ENCODE data around the gene EPHB4.
A peak's percentile ranks its signal among the peaks of the same experiment; 100 is the strongest.

The EPHB4 gene

GRCh38 chr7:100852048-100852872 lies 24.9 kb upstream of the EPHB4 start, which contains the start of gene SLC12A9 (continued):
- TF ChIP-seq PRDM10 (tag by site-specific recombination; IDR thresholded peaks at IDR 0.05) (0 out of 2 replicates have a peak, but pooled peaks have one; percentile 7), ZNF280D (tag by site-specific recombination; IDR thresholded peaks at IDR 0.05) (no peak), ZNF660 (tag by site-specific recombination; IDR thresholded peaks at IDR 0.05) (peak; percentile 32; the same call in 1 of the 2 replicates), GLIS1 (tag by site-specific recombination; IDR thresholded peaks at IDR 0.05) (peak; percentile 56), ZBTB8A (tag by site-specific recombination; IDR thresholded peaks at IDR 0.05) (peak; percentile 38), AEBP2 (tag by site-specific recombination; IDR thresholded peaks at IDR 0.05; ENCODE audit: borderline replicate concordance) (no peak), IKZF3 (tag by site-specific recombination; IDR thresholded peaks at IDR 0.05) (peak; percentile 18; the same call in 1 of the 2 replicates), ZSCAN5A (tag by site-specific recombination; IDR thresholded peaks at IDR 0.05) (peak; percentile 40; the same call in 1 of the 2 replicates), ZFHX2 (tag by site-specific recombination; conservative IDR thresholded peaks at IDR 0.05) (peak; percentile 50; the same call in 1 of the 2 replicates), ZBTB11 (tag by site-specific recombination; conservative IDR thresholded peaks at IDR 0.05; ENCODE audit: low read depth) (peak; percentile 4; the same call in 1 of the 2 replicates), ZXDB (tag by site-specific recombination; IDR thresholded peaks at IDR 0.05) (peak; percentile 66), ZNF324 (tag by site-specific recombination; IDR thresholded peaks at IDR 0.05) (peak; percentile 74), SP7 (tag by site-specific recombination; IDR thresholded peaks at IDR 0.05) (peak; percentile 60), ZBTB21 (tag by site-specific recombination; IDR thresholded peaks at IDR 0.05) (0 out of 2 replicates have a peak, but pooled peaks have one; percentile 13), ZBTB48 (tag by site-specific recombination; IDR thresholded peaks at IDR 0.05) (peak; percentile 51; the same call in 1 of the 2 replicates), GLI2 (tag by site-specific recombination; IDR thresholded peaks at IDR 0.05; ENCODE audit: borderline replicate concordance, low read depth) (no peak), SP3 (tag by site-specific recombination; IDR thresholded peaks at IDR 0.05) (peak; percentile 93), WT1 (tag by site-specific recombination; IDR thresholded peaks at IDR 0.05) (peak; percentile 58), HOXC10 (CRISPR knock-in tag; IDR thresholded peaks at IDR 0.05) (no peak), HIC1 (tag by site-specific recombination; IDR thresholded peaks at IDR 0.05) (peak; percentile 13; the same call in 1 of the 2 replicates)
